MM.1S (cell line): Measurements from ENCODE around the gene NMB.

Source experiments
- EZH2 ChIP-seq: fragments of 300-600 bp; sonication (generic); optimal IDR thresholded peaks from 2 replicates; pipeline ENCODE3; 2017; ENCODE audit warnings: low read depth, mild to moderate bottlenecking, antibody characterized with exemption, low read length, mixed read lengths
- TF ChIP-seq, protein P1 (sequence below): fragments of 300-600 bp; sonication (generic); IDR thresholded peaks from 2 replicates; pipeline ENCODE4 v1.5.1; 2016; ENCODE audit warnings: antibody characterized with exemption, low read length, mixed read lengths

DNA sequence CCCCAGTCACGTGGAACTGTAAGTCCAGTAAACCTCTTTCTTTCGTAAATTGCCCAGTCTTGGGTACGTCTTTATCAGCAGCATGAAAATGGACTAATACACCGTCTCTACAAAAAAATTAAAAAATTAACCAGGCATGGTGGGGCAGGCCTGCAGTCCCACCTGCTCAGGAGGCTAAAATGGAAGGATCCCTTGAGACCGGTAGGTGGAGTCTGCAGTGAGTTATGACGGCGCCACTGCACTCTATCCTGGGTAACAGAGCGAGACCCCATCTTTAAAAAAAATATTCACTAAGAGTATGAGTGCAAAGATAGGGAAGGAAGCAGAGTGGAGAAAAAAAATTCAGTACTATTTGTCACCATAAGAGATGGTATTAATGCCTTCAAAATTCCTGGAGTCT, 32.3 kb upstream of the NMB start:
- TF ChIP-seq, protein P1, sequence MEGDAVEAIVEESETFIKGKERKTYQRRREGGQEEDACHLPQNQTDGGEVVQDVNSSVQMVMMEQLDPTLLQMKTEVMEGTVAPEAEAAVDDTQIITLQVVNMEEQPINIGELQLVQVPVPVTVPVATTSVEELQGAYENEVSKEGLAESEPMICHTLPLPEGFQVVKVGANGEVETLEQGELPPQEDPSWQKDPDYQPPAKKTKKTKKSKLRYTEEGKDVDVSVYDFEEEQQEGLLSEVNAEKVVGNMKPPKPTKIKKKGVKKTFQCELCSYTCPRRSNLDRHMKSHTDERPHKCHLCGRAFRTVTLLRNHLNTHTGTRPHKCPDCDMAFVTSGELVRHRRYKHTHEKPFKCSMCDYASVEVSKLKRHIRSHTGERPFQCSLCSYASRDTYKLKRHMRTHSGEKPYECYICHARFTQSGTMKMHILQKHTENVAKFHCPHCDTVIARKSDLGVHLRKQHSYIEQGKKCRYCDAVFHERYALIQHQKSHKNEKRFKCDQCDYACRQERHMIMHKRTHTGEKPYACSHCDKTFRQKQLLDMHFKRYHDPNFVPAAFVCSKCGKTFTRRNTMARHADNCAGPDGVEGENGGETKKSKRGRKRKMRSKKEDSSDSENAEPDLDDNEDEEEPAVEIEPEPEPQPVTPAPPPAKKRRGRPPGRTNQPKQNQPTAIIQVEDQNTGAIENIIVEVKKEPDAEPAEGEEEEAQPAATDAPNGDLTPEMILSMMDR = no peak
- TF ChIP-seq EZH2 = no peak
